Activated CD8-positive, alpha-beta memory T cell treated with anti-CD3 and anti-CD28 coated beads, Interleukin-2, amount 50 U/mL, for 48 hours (primary cell): ENCODE measurements around the gene UGT2B10.

Source experiments
- DNase-seq: peaks from one replicate; pipeline ENCODE4 v3.0.0-alpha.2; 2020

Gene UGT2B10

GRCh38 chr4:68871809-68872642 is 56.2 kb downstream of the UGT2B10 start:
- no peak for DNase-seq

GRCh38 chr4:68872643-68873502 is 57.1 kb downstream of the UGT2B10 start:
- DNase-seq, result no peak

- no peak for DNase-seq
Measured at GRCh38 chr4:68874507-68874906, 58.7 kb downstream of the UGT2B10 start.

- no peak for DNase-seq
Measured at GRCh38 chr4:68877555-68877954, 61.8 kb downstream of the UGT2B10 start.

GRCh38 chr4:68878048-68878447 is 62.3 kb downstream of the UGT2B10 start:
- DNase-seq, result no peak
